ENCODE data around the gene ENTREP1. TPM values are rescaled to one million over a fixed set of nuclear protein-coding genes. Genes with fewer than 3 reads are reported as not detected.

The ENTREP1 gene
- total and polyA plus RNA-seq, 2 of the 4 experiments (the other 2 are of a cell fraction) = not detected

DNA sequence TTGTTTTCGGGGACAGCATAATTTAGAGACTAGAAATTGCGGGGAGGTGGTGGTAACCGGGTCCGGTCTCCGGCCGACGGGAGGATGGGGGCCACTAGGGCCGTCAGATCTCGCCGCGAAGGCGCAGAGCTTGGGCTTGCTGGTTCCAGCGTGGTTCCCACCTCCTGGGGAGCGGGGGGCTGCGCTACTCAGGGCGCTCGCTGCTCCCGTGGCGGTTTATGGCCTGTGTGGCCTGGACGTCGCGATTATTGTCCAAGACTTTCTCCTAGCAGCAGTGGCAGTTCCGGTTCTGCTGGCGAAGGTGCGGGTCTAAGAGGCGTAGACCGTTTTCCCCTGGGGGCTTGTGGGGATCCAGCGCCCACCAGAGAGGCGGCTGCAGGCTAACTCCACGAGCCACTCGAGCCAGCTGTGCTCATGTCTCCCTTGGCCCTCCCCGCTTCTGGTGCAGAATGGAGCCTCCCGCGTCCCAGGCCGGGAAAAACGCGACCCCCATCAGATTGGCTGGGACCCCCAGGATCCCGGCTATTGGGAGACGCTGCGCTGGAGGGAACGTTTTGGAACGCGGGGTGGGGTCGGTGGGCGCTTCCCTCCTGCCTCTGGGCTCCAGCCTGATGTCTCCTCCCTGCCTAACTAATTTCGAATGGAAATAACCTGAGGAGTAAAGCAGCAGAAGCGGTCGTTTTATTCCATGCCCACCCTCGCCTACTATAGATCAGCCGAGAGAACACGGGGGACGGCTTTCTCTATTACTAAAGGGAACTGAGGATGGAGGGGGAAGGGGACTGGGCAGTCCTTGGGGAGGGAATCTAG, 87.1 kb downstream of the ENTREP1 start:
- no peak overlapping the region for H4K91ac ChIP-seq (ENCODE audit: insufficient read depth, low read depth, low read length)
- H2BK5ac ChIP-seq (ENCODE audit: low read depth, low read length, poor library complexity, severe bottlenecking) = no peak overlapping the region
- no peak overlapping the region for H3K4ac ChIP-seq (ENCODE audit: low read depth, low read length)
- no peak overlapping the region for H2BK20ac ChIP-seq (ENCODE audit: low read depth, low read length)
- no peaks in the 10 kb centered on the region for H3K9me3 ChIP-seq (ENCODE audit: control insufficient read depth, insufficient read depth, low read length)
- H3K4me2 ChIP-seq (ENCODE audit: low read depth, low read length) = no peak overlapping the region
- peak overlapping the region; percentile 86 for H2AFZ ChIP-seq (replicated peaks; ENCODE audit: low read length, poor library complexity)
- no peaks in the 10 kb centered on the region for H3K4me1 ChIP-seq (ENCODE audit: control insufficient read depth, insufficient read depth, low read length)
- no peak overlapping the region for H2BK120ac ChIP-seq (ENCODE audit: low read depth, low read length)
- CTCF ChIA-PET = no interaction called here
- no peak overlapping the region for H3K14ac ChIP-seq (replicated peaks; ENCODE audit: low read depth, low read length)
- no peak overlapping the region for H3K18ac ChIP-seq (ENCODE audit: low read depth, low read length)
- no peaks in the 10 kb centered on the region for H3K79me1 ChIP-seq (ENCODE audit: low read depth in 1 of 2, low read length in 2 of 2)
- no peak overlapping the region for H4K5ac ChIP-seq (ENCODE audit: low read depth, low read length)
- H3K4me3 ChIP-seq (ENCODE audit: insufficient read depth, low read depth, low read length) = no peak overlapping the region
- BruUV-seq (replicated peaks) = no TSS peak
- DNase-seq (no peak), ATAC-seq (ENCODE audit: low read depth) (no peak)
- POLR2A ChIA-PET (ENCODE audit: unreplicated experiment) = no interaction called here
- no peak overlapping the region for H3K56ac ChIP-seq (ENCODE audit: extremely low read depth, insufficient read depth, low read length)
- H3K9ac ChIP-seq (ENCODE audit: low read depth, low read length) = no peak overlapping the region
- WGBS, 2 experiments (ENCODE audit: extremely low coverage in 2 of 2, insufficient read length in 1 of 2) = 88% methylated on average over 25 of the region's 52 CpGs; no CpG with 5 or more reads in 1 of the 2 experiments
- no peak overlapping the region for H2AK5ac ChIP-seq (ENCODE audit: low read depth, low read length)
- peaks cover 4% of the 10 kb centered on the region; the same call in 1 of the 2 replicates for H3K27me3 ChIP-seq (ENCODE audit: control insufficient read depth, insufficient read depth, low read length)
- dilution Hi-C loops (cut with HindIII; ENCODE audit: low sequenced_read_pairs, unreplicated experiment) (no loop called here), in situ Hi-C loops (cut with MboI; ENCODE audit: low sequenced_read_pairs) (loop anchor here (25.0 kb wide), 1 partner anchor 700 kb away; no protein-coding TSS in a partner anchor), intact Hi-C loops (cut with micrococcal nuclease) (no loop called here)
- no peak overlapping the region for H3K23ac ChIP-seq (ENCODE audit: low read depth, low read length)
- H2AK9ac ChIP-seq (replicated peaks; ENCODE audit: low read depth, low read length, poor library complexity) = no peak overlapping the region
- no peaks in the 10 kb centered on the region for H3K9me1 ChIP-seq (ENCODE audit: insufficient read depth, low read length)
- no peak overlapping the region for H2BK15ac ChIP-seq (ENCODE audit: low read depth, low read length)
- H4K20me1 ChIP-seq (ENCODE audit: insufficient read depth, low read length) = no peaks in the 10 kb centered on the region
- H4K8ac ChIP-seq (ENCODE audit: low read depth in 2 of 2, low read length in 2 of 2) = no peak overlapping the region
- H3K36me3 ChIP-seq (ENCODE audit: control insufficient read depth, insufficient read depth, low read length) = no peaks in the 10 kb centered on the region
- H3K27ac ChIP-seq (ENCODE audit: insufficient read depth, low read length) = no peak overlapping the region
- TF ChIP-seq BHLHE40 (IDR thresholded peaks at IDR 0.05; ENCODE audit: low read depth, low read length) (no peak), RAD21 (IDR thresholded peaks at IDR 0.05; ENCODE audit: low read length) (no peak), POLR2A (IDR thresholded peaks at IDR 0.05; ENCODE audit: low read depth, low read length) (no peak), RFX5 (IDR thresholded peaks at IDR 0.05; ENCODE audit: low read depth, low read length) (no peak), CHD1 (IDR thresholded peaks at IDR 0.05; ENCODE audit: low read depth, low read length) (no peak), MXI1 (IDR thresholded peaks at IDR 0.05; ENCODE audit: borderline replicate concordance, low read depth, low read length) (no peak), RCOR1 (IDR thresholded peaks at IDR 0.05; ENCODE audit: insufficient replicate concordance, low read length) (no peak), CEBPB (IDR thresholded peaks at IDR 0.05; ENCODE audit: low read depth, low read length) (no peak), MAFK (IDR thresholded peaks at IDR 0.05; ENCODE audit: low read depth, low read length) (no peak), FOS (IDR thresholded peaks at IDR 0.05; ENCODE audit: low read depth, low read length) (no peak), SMC3 (IDR thresholded peaks at IDR 0.05; ENCODE audit: low read depth, low read length) (no peak), MAZ (IDR thresholded peaks at IDR 0.05; ENCODE audit: borderline replicate concordance, low read depth, low read length) (no peak)
- TF ChIP-seq, protein P1, sequence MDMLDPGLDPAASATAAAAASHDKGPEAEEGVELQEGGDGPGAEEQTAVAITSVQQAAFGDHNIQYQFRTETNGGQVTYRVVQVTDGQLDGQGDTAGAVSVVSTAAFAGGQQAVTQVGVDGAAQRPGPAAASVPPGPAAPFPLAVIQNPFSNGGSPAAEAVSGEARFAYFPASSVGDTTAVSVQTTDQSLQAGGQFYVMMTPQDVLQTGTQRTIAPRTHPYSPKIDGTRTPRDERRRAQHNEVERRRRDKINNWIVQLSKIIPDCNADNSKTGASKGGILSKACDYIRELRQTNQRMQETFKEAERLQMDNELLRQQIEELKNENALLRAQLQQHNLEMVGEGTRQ (IDR thresholded peaks at IDR 0.05; ENCODE audit: low read depth, low read length) = no peak
- TF ChIP-seq, protein P2, sequence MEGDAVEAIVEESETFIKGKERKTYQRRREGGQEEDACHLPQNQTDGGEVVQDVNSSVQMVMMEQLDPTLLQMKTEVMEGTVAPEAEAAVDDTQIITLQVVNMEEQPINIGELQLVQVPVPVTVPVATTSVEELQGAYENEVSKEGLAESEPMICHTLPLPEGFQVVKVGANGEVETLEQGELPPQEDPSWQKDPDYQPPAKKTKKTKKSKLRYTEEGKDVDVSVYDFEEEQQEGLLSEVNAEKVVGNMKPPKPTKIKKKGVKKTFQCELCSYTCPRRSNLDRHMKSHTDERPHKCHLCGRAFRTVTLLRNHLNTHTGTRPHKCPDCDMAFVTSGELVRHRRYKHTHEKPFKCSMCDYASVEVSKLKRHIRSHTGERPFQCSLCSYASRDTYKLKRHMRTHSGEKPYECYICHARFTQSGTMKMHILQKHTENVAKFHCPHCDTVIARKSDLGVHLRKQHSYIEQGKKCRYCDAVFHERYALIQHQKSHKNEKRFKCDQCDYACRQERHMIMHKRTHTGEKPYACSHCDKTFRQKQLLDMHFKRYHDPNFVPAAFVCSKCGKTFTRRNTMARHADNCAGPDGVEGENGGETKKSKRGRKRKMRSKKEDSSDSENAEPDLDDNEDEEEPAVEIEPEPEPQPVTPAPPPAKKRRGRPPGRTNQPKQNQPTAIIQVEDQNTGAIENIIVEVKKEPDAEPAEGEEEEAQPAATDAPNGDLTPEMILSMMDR (conservative IDR thresholded peaks at IDR 0.05; ENCODE audit: low read depth, low read length) = no peak
- TF ChIP-seq, protein P3, sequence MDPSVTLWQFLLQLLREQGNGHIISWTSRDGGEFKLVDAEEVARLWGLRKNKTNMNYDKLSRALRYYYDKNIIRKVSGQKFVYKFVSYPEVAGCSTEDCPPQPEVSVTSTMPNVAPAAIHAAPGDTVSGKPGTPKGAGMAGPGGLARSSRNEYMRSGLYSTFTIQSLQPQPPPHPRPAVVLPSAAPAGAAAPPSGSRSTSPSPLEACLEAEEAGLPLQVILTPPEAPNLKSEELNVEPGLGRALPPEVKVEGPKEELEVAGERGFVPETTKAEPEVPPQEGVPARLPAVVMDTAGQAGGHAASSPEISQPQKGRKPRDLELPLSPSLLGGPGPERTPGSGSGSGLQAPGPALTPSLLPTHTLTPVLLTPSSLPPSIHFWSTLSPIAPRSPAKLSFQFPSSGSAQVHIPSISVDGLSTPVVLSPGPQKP (IDR thresholded peaks at IDR 0.05; ENCODE audit: borderline replicate concordance, low read depth, low read length) = no peak

Data from IMR-90 (cell line).